ENCODE measurements around the gene CERS1. TPM values are rescaled to one million over a fixed set of nuclear protein-coding genes. Genes with fewer than 3 reads are reported as not detected.

CERS1 gene
- total and polyA plus RNA-seq, 3 donors from 2014 or later, result 43.0 to 73.2 (median 64.5) TPM

DNA sequence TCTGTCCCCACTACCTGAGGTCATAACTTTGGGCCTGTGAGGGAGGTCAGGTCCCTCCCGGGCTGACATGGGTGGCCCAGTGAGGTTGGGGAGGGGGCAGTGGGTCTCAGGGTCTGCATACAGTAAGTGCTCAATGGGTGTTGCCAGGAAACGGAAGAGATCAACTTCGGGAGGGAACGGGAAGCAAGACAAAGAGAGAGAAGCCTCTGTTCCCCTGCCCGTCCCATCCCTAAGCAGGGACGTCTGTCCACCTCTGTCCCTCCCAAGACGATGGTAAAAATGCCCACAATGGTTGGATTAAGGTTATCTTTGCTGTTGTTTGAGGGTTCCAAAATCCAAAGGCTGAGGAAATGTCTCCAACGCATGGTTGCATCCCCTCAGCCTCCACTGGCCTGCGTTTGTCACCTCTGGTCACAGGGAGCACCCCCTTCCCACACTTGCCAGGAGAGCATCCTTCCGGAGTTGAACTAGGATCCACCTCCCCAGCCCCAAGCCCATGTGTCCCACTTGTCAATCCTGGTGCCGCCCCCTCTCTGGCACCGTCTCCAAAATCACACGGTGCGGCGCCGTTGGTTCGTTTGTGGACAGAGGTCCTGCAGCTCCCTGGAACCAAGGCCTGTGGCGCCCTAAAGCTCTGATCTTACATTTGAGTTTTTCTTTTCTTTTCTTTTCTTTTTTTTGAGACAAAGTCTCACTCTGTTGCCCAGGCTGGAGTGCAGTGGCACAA, 45.8 kb upstream of the CERS1 start:
- no peak for DNase-seq
- no peaks in the 10 kb centered on the region for H3K9me3 ChIP-seq
- no peak overlapping the region for H3K27ac ChIP-seq
- no peaks in the 10 kb centered on the region for H3K27me3 ChIP-seq
- no peak overlapping the region for H3K4me3 ChIP-seq
- H3K36me3 ChIP-seq (ENCODE audit: low read depth, missing control alignments), result no peaks in the 10 kb centered on the region
- TF ChIP-seq POLR2A (IDR thresholded peaks at IDR 0.05), result no peak
- TF ChIP-seq, protein P1, sequence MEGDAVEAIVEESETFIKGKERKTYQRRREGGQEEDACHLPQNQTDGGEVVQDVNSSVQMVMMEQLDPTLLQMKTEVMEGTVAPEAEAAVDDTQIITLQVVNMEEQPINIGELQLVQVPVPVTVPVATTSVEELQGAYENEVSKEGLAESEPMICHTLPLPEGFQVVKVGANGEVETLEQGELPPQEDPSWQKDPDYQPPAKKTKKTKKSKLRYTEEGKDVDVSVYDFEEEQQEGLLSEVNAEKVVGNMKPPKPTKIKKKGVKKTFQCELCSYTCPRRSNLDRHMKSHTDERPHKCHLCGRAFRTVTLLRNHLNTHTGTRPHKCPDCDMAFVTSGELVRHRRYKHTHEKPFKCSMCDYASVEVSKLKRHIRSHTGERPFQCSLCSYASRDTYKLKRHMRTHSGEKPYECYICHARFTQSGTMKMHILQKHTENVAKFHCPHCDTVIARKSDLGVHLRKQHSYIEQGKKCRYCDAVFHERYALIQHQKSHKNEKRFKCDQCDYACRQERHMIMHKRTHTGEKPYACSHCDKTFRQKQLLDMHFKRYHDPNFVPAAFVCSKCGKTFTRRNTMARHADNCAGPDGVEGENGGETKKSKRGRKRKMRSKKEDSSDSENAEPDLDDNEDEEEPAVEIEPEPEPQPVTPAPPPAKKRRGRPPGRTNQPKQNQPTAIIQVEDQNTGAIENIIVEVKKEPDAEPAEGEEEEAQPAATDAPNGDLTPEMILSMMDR (IDR thresholded peaks at IDR 0.05), result no peak
- WGBS, 2 donors, result 43 to 51% methylated on average over 18 of the region's 18 CpGs
- H3K4me1 ChIP-seq, result peaks cover 9% of the 10 kb centered on the region
- intact Hi-C loops (cut with DNase I; ENCODE audit: low total_unique reads), result no loop called here

GRCh38 chr19:18940769-18941627, 45.0 kb upstream of the CERS1 start, which contains the start of gene HOMER3:
HOMER3 (minus strand) TSS chr19:18941217; CDS start chr19:18938982, 2,235 bp downstream.
- intact Hi-C loops (cut with DNase I; ENCODE audit: low total_unique reads), result no loop called here

GRCh38 chr19:18939922-18940768, 44.2 kb upstream of the CERS1 start:
- H3K9me3 ChIP-seq, result no peaks in the 10 kb centered on the region
- H3K27ac ChIP-seq, result peak overlapping the region in 1 of 2 donors; percentile 72
- TF ChIP-seq, protein P1 (IDR thresholded peaks at IDR 0.05), result no peak
- no peak for TF ChIP-seq POLR2A (IDR thresholded peaks at IDR 0.05)
- no peaks in the 10 kb centered on the region for H3K36me3 ChIP-seq (ENCODE audit: low read depth, missing control alignments)
- peaks cover 9% of the 10 kb centered on the region for H3K4me1 ChIP-seq
- intact Hi-C loops (cut with DNase I; ENCODE audit: low total_unique reads), result no loop called here
- DNase-seq, result peak; percentile 50
- no peaks in the 10 kb centered on the region for H3K27me3 ChIP-seq
- 0 to 1% methylated on average over 14 to 47 of the region's 47 CpGs for WGBS, 2 donors
- peak overlapping the region; percentile 68 to 70 for H3K4me3 ChIP-seq

More at GRCh38 chr19:18940769-18941627, 45.0 kb upstream of the CERS1 start, which contains the start of gene HOMER3:
- 1 to 3% methylated on average over 21 to 22 of the region's 81 CpGs for WGBS, 2 donors
- no peaks in the 10 kb centered on the region for H3K27me3 ChIP-seq
- peaks cover 9% of the 10 kb centered on the region for H3K4me1 ChIP-seq
- TF ChIP-seq, protein P1 (IDR thresholded peaks at IDR 0.05), result peak in 1 of 3 experiments; percentile 54
- TF ChIP-seq POLR2A (IDR thresholded peaks at IDR 0.05), result no peak
- peak within 1 kb of the TSS in 1 of 2 donors; percentile 72 for H3K27ac ChIP-seq
- no peaks in the 10 kb centered on the region for H3K36me3 ChIP-seq (ENCODE audit: low read depth, missing control alignments)
- H3K4me3 ChIP-seq, result peak within 1 kb of the TSS; percentile 68 to 70
- peak; percentile 80 for DNase-seq
- H3K9me3 ChIP-seq, result no peaks in the 10 kb centered on the region

GRCh38 chr19:18939163-18939562, 43.2 kb upstream of the CERS1 start:
- intact Hi-C loops (cut with DNase I; ENCODE audit: low total_unique reads), result no loop called here
- Histone ChIP-seq H3K27me3 (no peaks in the 10 kb centered on the region), H3K9me3 (no peaks in the 10 kb centered on the region), H3K36me3 (ENCODE audit: low read depth, missing control alignments) (no peaks in the 10 kb centered on the region), H3K4me3 (no peak overlapping the region), H3K4me1 (peaks cover 9% of the 10 kb centered on the region), H3K27ac (no peak overlapping the region)
- WGBS, 2 donors, result 83% methylated on average over 3 of the region's 3 CpGs
- TF ChIP-seq, protein P1 (IDR thresholded peaks at IDR 0.05), result no peak
- no peak for TF ChIP-seq POLR2A (IDR thresholded peaks at IDR 0.05)
- DNase-seq, result no peak

Data from testis (tissue), 3 donors.